HepG2 (cell line): ENCODE results near the gene CD4. TPM values are rescaled to one million over a fixed set of nuclear protein-coding genes. Genes with fewer than 3 reads are reported as not detected.
A peak's percentile ranks its signal among the peaks of the same experiment; 100 is the strongest.

Source experiments
- FLYWCH1 ChIP-seq: sonication (generic); formaldehyde crosslinking; IDR thresholded peaks from 2 replicates; pipeline ENCODE4 v1.8.1; 2023; ENCODE audit warnings: mild to moderate bottlenecking, missing genetic modification reagents
- KLF16 ChIP-seq, 2 experiments: sonication (generic) in 1 of 2; formaldehyde crosslinking in 1 of 2; IDR thresholded peaks; 2 replicates each; pipeline versions ENCODE4 v1.6.1 to v1.8.0; 2016 to 2023; ENCODE audit warnings: missing genetic modification reagents in 2 of 2, missing compliant biosample characterization in 1 of 2
- MNT ChIP-seq: fragments of 450-650 bp; IDR thresholded peaks from 2 replicates; pipeline ENCODE4 v1.6.1; 2016
- PAF1 ChIP-seq: IDR thresholded peaks from 2 replicates; pipeline ENCODE4 v1.6.1; 2016; ENCODE audit warnings: missing genetic modification reagents, missing compliant biosample characterization
- PRDM10 ChIP-seq: sonication (generic); formaldehyde crosslinking; IDR thresholded peaks from 2 replicates; pipeline ENCODE4 v1.4.0; 2020; ENCODE audit warnings: low read depth, missing genetic modification reagents
- UBTF ChIP-seq: sonication (generic); formaldehyde crosslinking; IDR thresholded peaks from 2 replicates; pipeline ENCODE4 v1.4.0; 2020; ENCODE audit warnings: mild to moderate bottlenecking, missing genetic modification reagents
- ZFX ChIP-seq: sonication (generic); formaldehyde crosslinking; IDR thresholded peaks from 2 replicates; pipeline ENCODE4 v1.4.0; 2020; ENCODE audit warnings: mild to moderate bottlenecking, low read depth, missing genetic modification reagents, moderate library complexity
- ZNF251 ChIP-seq: sonication (generic); formaldehyde crosslinking; IDR thresholded peaks from 2 replicates; pipeline ENCODE4 v1.9.0; 2021; ENCODE audit warnings: mild to moderate bottlenecking, missing genetic modification reagents
- ZNF296 ChIP-seq: sonication (generic); formaldehyde crosslinking; conservative IDR thresholded peaks from 2 replicates; pipeline ENCODE4 v1.5.0; 2020; ENCODE audit warnings: mild to moderate bottlenecking, missing genetic modification reagents
- ZNF574 ChIP-seq: sonication (generic); formaldehyde crosslinking; IDR thresholded peaks from 2 replicates; pipeline ENCODE4 v1.4.0; 2020; ENCODE audit warnings: missing genetic modification reagents
- ZNF616 ChIP-seq: sonication (generic); formaldehyde crosslinking; IDR thresholded peaks from 2 replicates; pipeline ENCODE4 v1.5.0; 2020; ENCODE audit warnings: low read depth, mild to moderate bottlenecking, missing genetic modification reagents
- ZNF687 ChIP-seq: sonication (generic); formaldehyde crosslinking; IDR thresholded peaks from 2 replicates; pipeline ENCODE4 v1.5.1; 2020; ENCODE audit warnings: mild to moderate bottlenecking, missing genetic modification reagents, moderate library complexity
- ZSCAN22 ChIP-seq: sonication (generic); formaldehyde crosslinking; IDR thresholded peaks from 2 replicates; pipeline ENCODE4 v1.4.0; 2020; ENCODE audit warnings: mild to moderate bottlenecking, missing genetic modification reagents
- polyA plus RNA-seq, 8 experiments: library from polyadenylated mRNA; depleted of rRNA in 3 of 8; stranded (reverse) in 7 of 8; unstranded in 1 of 8; fragments of >200 nt; fragmentation: Illumina TruSeq in 4 of 8; extraction: Trizol in 4 of 8; gene quantifications; 2 replicates each; pipeline versions ENCODE4 v1.2.1 to v1.2.3, GENCODE V29; 2011 to 2016; ENCODE audit warnings: low read depth in 4 of 8, missing spikeins in 1 of 8, mixed read lengths in 1 of 8; ENCODE audit not compliant: insufficient read depth in 1 of 8
- total RNA-seq, 5 experiments: library from RNA; depleted of rRNA; stranded (reverse); fragments of >200 nt; fragmentation: Illumina TruSeq; extraction: Trizol; gene quantifications; 2 replicates each; pipeline ENCODE4 v1.2.3, GENCODE V29; 2016; ENCODE audit warnings: low read depth in 1 of 5

CD4 gene
- total and polyA plus RNA-seq, 2 of the 13 experiments (the other 11 are each of a cell fraction or from before 2014, with no cell fraction given): 0.07 to 0.95 TPM

GRCh38 chr12:6828781-6829535, 39.6 kb downstream of the CD4 start (continued):
- TF ChIP-seq UBTF (CRISPR knock-in tag): peak; percentile 76
- TF ChIP-seq PAF1 (CRISPR knock-in tag): no peak
- peak; percentile 46; the same call in 1 of the 2 replicates for TF ChIP-seq ZNF574
- peak; percentile 88 for TF ChIP-seq ZNF687 (CRISPR knock-in tag)
- no peak for TF ChIP-seq ZNF251 (CRISPR knock-in tag)
- TF ChIP-seq KLF16 (CRISPR knock-in tag; IDR thresholded peaks at IDR 0.05): 0 out of 4 replicates have a peak, but pooled peaks of 1 of the 2 experiments have one; percentile 29
- no peak for TF ChIP-seq MNT
- no peak for TF ChIP-seq ZSCAN22 (CRISPR knock-in tag)
- TF ChIP-seq PRDM10 (CRISPR knock-in tag): no peak
- TF ChIP-seq ZNF616 (CRISPR knock-in tag): 0 out of 2 replicates have a peak, but pooled peaks have one; percentile 40
- peak; percentile 77 for TF ChIP-seq ZFX (CRISPR knock-in tag)
- no peak for TF ChIP-seq FLYWCH1 (CRISPR knock-in tag)
- TF ChIP-seq ZNF296 (CRISPR knock-in tag): peak; percentile 64; the same call in 1 of the 2 replicates
